HCT116 (cell line): ENCODE results near the gene NFKB2. TPM values are rescaled to one million over a fixed set of nuclear protein-coding genes. Genes with fewer than 3 reads are reported as not detected.
A peak's percentile ranks its signal among the peaks of the same experiment; 100 is the strongest.

Experiments used
- ATAC-seq: fragments of 200-7000 bp; cut with Tn5 transposase; 2 replicates; pipeline ENCODE4 v1.9.1; 2020; ENCODE audit warnings: mild to moderate bottlenecking, moderate library complexity
- BruUV-seq: library from RNA; stranded (reverse); fragments of 400-500 nt; replicated peaks from 2 replicates; lab custom pipeline; 2021; lab: Mats Ljungman, UMichigan
- CTCF ChIA-PET: fragments of 300-600 bp; sonication (Branson Sonifier 250); formaldehyde crosslinking; loops from one replicate; lab custom pipeline; 2021; ENCODE audit warnings: antibody characterized with exemption; lab: Charles Lee
- POLR2A ChIA-PET: fragments of 300-600, 350-600 bp; sonication (Branson Sonifier 250); formaldehyde crosslinking; loops from one replicate; lab custom pipeline; 2021; ENCODE audit warnings: antibody characterized with exemption; lab: Charles Lee
- RAD21 ChIA-PET, 2 experiments: fragments of 300-600 bp; sonication (Branson Sonifier 250); formaldehyde crosslinking; loops; one replicate each; lab custom pipeline; 2023; ENCODE audit warnings: low total read pairs in 2 of 2; ENCODE audit not compliant: uncharacterized antibody in 2 of 2, unreplicated experiment in 2 of 2, low non-redundant PET in 1 of 2; lab: Charles Lee
- DNase-seq: peaks from one replicate; pipeline ENCODE4 v3.0.0-alpha.2; 2010; ENCODE audit warnings: low read depth, low spot score
- H2AFZ ChIP-seq: fragments of 200-600 bp; shearing (Covaris generic), sonication (generic); 2 replicates; pipeline ENCODE4 v1.6.1; 2017; ENCODE audit warnings: low read depth, mixed run types, mixed read lengths, antibody characterized with exemption, low read length; ENCODE audit not compliant: poor library complexity, severe bottlenecking
- H3K27ac ChIP-seq: 2 replicates; pipeline ENCODE4 v1.5.1; 2012; ENCODE audit warnings: low read depth, low read length
- H3K27me3 ChIP-seq: fragments of 200-600 bp; sonication (generic); 2 replicates; pipeline ENCODE4 v1.6.1; 2016; ENCODE audit warnings: mixed run types, low read length, mixed read lengths; ENCODE audit not compliant: insufficient read depth
- H3K36me3 ChIP-seq, 2 experiments: fragments of 200-500 bp in 1 of 2; fragments of 200-600 bp in 1 of 2; sonication (Bioruptor generic) in 1 of 2; sonication (generic) in 1 of 2; 2 replicates each; pipeline versions ENCODE4 v1.5.1 to v1.6.1; 2014 to 2016; ENCODE audit warnings: low read length in 2 of 2, inconsistent platforms in 1 of 2, mixed read lengths in 1 of 2, mixed run types in 1 of 2; ENCODE audit not compliant: insufficient read depth in 2 of 2, control insufficient read depth in 1 of 2
- H3K4me1 ChIP-seq, 2 experiments: fragments of 200-600 bp in 1 of 2; sonication (generic) in 1 of 2; 2 replicates each; pipeline versions ENCODE4 v1.5.1 to v1.6.1; 2012 to 2017; ENCODE audit warnings: low read length in 2 of 2, inconsistent platforms in 1 of 2, mild to moderate bottlenecking in 1 of 2, mixed read lengths in 1 of 2, mixed run types in 1 of 2, moderate library complexity in 1 of 2; ENCODE audit not compliant: insufficient read depth in 2 of 2, control insufficient read depth in 1 of 2
- H3K4me2 ChIP-seq: fragments of 200-600 bp; sonication (generic); 2 replicates; pipeline ENCODE4 v1.6.1; 2017; ENCODE audit warnings: mixed run types, low read length, mixed read lengths
- H3K4me3 ChIP-seq, 2 experiments: fragments of 200-600 bp in 1 of 2; sonication (generic) in 1 of 2; replicated peaks in 1 of 2; 2 replicates each; pipeline ENCODE4 v1.5.1; 2011 to 2016; ENCODE audit warnings: low read length in 2 of 2, control low read depth in 1 of 2, low read depth in 1 of 2, mild to moderate bottlenecking in 1 of 2, mixed read lengths in 1 of 2, mixed run types in 1 of 2
- H3K79me2 ChIP-seq: fragments of 200-600 bp; sonication (generic); 2 replicates; pipeline ENCODE4 v1.6.1; 2017; ENCODE audit warnings: mild to moderate bottlenecking, mixed run types, low read length, moderate library complexity, mixed read lengths; ENCODE audit not compliant: insufficient read depth
- H3K9ac ChIP-seq: fragments of 200-600 bp; sonication (generic); 2 replicates; pipeline ENCODE4 v1.6.1; 2016; ENCODE audit warnings: low read length, mixed read lengths
- H3K9me2 ChIP-seq: fragments of 200-600 bp; sonication (generic), shearing (Covaris generic); 2 replicates; pipeline ENCODE4 v1.6.1; 2017; ENCODE audit warnings: mixed run types, mild to moderate bottlenecking, moderate library complexity; ENCODE audit not compliant: insufficient read depth
- H3K9me3 ChIP-seq, 2 experiments: fragments of 200-500 bp in 1 of 2; fragments of 200-600 bp in 1 of 2; sonication (Bioruptor generic) in 1 of 2; sonication (generic) in 1 of 2; 2 replicates each; pipeline ENCODE4 v1.6.1; 2014 to 2017; ENCODE audit warnings: low read length in 2 of 2, mixed read lengths in 2 of 2, inconsistent platforms in 1 of 2, low read depth in 1 of 2, mild to moderate bottlenecking in 1 of 2, mixed run types in 1 of 2, moderate library complexity in 1 of 2; ENCODE audit not compliant: control insufficient read depth in 1 of 2, insufficient read depth in 1 of 2
- H4K20me1 ChIP-seq: fragments of 200-600 bp; sonication (generic), shearing (Covaris generic); 2 replicates; pipeline ENCODE4 v1.6.1; 2017; ENCODE audit warnings: mixed run types, mild to moderate bottlenecking, moderate library complexity; ENCODE audit not compliant: insufficient read depth
- CEBPB ChIP-seq: IDR thresholded peaks from 2 replicates; pipeline ENCODE4 v1.6.1; 2012; ENCODE audit warnings: low read depth
- EGR1 ChIP-seq: IDR thresholded peaks from 2 replicates; pipeline ENCODE4 v1.6.1; 2012; ENCODE audit warnings: low read depth
- POLR2AphosphoS5 ChIP-seq: IDR thresholded peaks from 2 replicates; pipeline ENCODE4 v1.6.1; 2011; ENCODE audit warnings: mild to moderate bottlenecking, low read depth, low read length, moderate library complexity
- ZNF274 ChIP-seq: fragments of 200-500 bp; sonication (Bioruptor generic); IDR thresholded peaks from 2 replicates; pipeline ENCODE4 v1.6.1; 2014; ENCODE audit warnings: mild to moderate bottlenecking, low read depth, low read length, inconsistent platforms
- intact Hi-C: fragments of 100-400 bp; cut with micrococcal nuclease; formaldehyde crosslinking; loops from 2 replicates; pipeline ENCODE4 v1.10.0; 2022
- total RNA-seq: library from RNA; stranded (reverse); gene quantifications from one replicate; pipeline ENCODE4 v1.2.1, GENCODE V29; 2021; ENCODE audit not compliant: unreplicated experiment
- TF ChIP-seq, protein P1 (sequence below): IDR thresholded peaks from 2 replicates; pipeline ENCODE4 v1.6.1; 2012; ENCODE audit warnings: low read depth

Gene NFKB2
- total RNA-seq, 1 experiment from 2014 or later, result 115 TPM

DNA sequence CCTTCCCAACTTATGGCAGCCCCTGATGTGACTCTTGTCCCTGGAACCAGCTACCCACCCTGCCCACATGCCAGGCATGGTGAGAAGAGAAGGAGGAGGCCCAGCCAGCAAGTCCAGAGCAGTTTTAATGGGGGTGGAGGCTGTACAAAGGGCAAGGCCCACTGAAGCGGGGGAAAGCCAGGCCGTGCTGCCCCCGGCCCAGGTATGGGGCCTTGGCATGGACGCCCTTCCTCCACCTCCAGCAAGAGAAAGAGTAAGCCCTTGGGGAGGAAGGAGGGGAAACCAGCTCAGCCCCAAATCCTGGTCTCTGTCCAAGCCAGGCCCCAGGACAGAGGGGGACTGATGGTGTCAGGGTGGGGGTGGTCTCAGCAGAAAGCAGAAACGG is 7.0 kb downstream of the NFKB2 start (continued):
- no peak for TF ChIP-seq EGR1
- TF ChIP-seq, protein P1, sequence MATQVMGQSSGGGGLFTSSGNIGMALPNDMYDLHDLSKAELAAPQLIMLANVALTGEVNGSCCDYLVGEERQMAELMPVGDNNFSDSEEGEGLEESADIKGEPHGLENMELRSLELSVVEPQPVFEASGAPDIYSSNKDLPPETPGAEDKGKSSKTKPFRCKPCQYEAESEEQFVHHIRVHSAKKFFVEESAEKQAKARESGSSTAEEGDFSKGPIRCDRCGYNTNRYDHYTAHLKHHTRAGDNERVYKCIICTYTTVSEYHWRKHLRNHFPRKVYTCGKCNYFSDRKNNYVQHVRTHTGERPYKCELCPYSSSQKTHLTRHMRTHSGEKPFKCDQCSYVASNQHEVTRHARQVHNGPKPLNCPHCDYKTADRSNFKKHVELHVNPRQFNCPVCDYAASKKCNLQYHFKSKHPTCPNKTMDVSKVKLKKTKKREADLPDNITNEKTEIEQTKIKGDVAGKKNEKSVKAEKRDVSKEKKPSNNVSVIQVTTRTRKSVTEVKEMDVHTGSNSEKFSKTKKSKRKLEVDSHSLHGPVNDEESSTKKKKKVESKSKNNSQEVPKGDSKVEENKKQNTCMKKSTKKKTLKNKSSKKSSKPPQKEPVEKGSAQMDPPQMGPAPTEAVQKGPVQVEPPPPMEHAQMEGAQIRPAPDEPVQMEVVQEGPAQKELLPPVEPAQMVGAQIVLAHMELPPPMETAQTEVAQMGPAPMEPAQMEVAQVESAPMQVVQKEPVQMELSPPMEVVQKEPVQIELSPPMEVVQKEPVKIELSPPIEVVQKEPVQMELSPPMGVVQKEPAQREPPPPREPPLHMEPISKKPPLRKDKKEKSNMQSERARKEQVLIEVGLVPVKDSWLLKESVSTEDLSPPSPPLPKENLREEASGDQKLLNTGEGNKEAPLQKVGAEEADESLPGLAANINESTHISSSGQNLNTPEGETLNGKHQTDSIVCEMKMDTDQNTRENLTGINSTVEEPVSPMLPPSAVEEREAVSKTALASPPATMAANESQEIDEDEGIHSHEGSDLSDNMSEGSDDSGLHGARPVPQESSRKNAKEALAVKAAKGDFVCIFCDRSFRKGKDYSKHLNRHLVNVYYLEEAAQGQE, result no peak

DNA sequence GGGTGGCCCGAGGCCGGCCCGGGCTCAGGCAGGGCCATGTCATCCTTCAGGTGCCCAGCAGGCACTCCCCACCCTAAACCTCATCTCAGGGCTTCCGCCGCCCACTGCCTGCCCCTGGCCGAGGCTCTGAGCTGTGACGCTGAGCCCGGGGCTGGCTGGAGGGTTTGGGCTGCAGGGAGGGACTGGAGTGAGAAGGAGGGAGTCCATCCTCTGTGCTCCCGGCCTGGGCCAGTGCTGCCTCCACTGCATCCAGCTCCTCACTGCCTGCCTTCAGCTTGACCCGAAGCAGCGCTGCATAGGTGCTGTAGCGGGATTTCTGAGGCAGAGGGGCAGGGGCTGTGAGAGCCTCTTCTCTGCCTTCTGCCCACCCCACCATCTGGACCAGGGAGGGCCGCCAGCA is 7.6 kb downstream of the NFKB2 start:
- RAD21 ChIA-PET, result interaction anchor here (0.9 to 2.0 kb wide), 4 partner anchors 60 to 234 kb away, joined by 3 to 9 read pairs (median 5); no protein-coding TSS in a partner anchor
- intact Hi-C loops, result no loop called here
- H3K9me3 ChIP-seq, result no peaks in the 10 kb centered on the region
- peaks cover 4 to 15% of the 10 kb centered on the region in 2 experiments; a peak in 2 of 4 replicates for H3K36me3 ChIP-seq
- no peak overlapping the region for H2AFZ ChIP-seq
- BruUV-seq, result no TSS peak
- no peak overlapping the region for H3K9ac ChIP-seq
- POLR2A ChIA-PET, result interaction anchor here (1.1 to 3.2 kb wide), 3 partner anchors 7 to 234 kb away, joined by 3 to 14 read pairs (median 8); partner anchors contain the start of gene NFKB2
- CTCF ChIA-PET, result interaction anchor here (0.6 to 3.5 kb wide), 20 partner anchors 8 to 288 kb away, joined by 3 to 41 read pairs (median 4); partner anchors contain the start of genes ACTR1A, CUEDC2, FBXL15 and GBF1
- H3K9me2 ChIP-seq, result no peaks in the 10 kb centered on the region
- 0 out of 2 replicates have a peak overlapping the region, but pooled peaks have one; percentile 3 for H3K4me2 ChIP-seq
- no peaks in the 10 kb centered on the region for H4K20me1 ChIP-seq
- H3K4me3 ChIP-seq, result no peak overlapping the region
- H3K79me2 ChIP-seq, result no peaks in the 10 kb centered on the region
- no peak for ATAC-seq
- no peak for TF ChIP-seq ZNF274
- no peak for TF ChIP-seq POLR2AphosphoS5
- no peak for TF ChIP-seq CEBPB
- H3K4me1 ChIP-seq, result peaks cover 16 to 53% of the 10 kb centered on the region in 2 experiments
- H3K27ac ChIP-seq, result peak overlapping the region; percentile 26; the same call in 1 of the 2 replicates
- H3K27me3 ChIP-seq, result no peaks in the 10 kb centered on the region
- DNase-seq, result no peak
